A673 (cell line): ENCODE results near the gene TAS2R8. TPM values are rescaled to one million over a fixed set of nuclear protein-coding genes. Genes with fewer than 3 reads are reported as not detected.

Source experiments
- BruUV-seq: library from RNA; stranded (reverse); fragments of 400-500 nt; replicated peaks from 2 replicates; lab custom pipeline; 2021; lab: Mats Ljungman, UMichigan
- CTCF ChIA-PET: fragments of 300-600 bp; sonication (Branson Sonifier 250); formaldehyde crosslinking; loops from one replicate; lab custom pipeline; 2022; ENCODE audit warnings: antibody characterized with exemption; lab: Charles Lee
- POLR2A ChIA-PET: fragments of 300-600 bp; sonication (Branson Sonifier 250); formaldehyde crosslinking; loops from one replicate; lab custom pipeline; 2022; ENCODE audit warnings: antibody characterized with exemption; ENCODE audit not compliant: low non-redundant PET; lab: Charles Lee
- DNase-seq: peaks from one replicate; pipeline ENCODE4 v3.0.0-alpha.2; 2015; ENCODE audit warnings: low spot score
- H3K27ac ChIP-seq: fragments of 200-600 bp; sonication (generic); 2 replicates; pipeline ENCODE4 v1.5.1; 2016; ENCODE audit warnings: mixed run types, low read depth, mild to moderate bottlenecking, mixed read lengths, antibody characterized with exemption, low read length; ENCODE audit not compliant: poor library complexity, severe bottlenecking
- H3K27me3 ChIP-seq: fragments of 200-600 bp; sonication (generic); replicated peaks from 2 replicates; pipeline ENCODE4 v1.6.1; 2017; ENCODE audit warnings: mixed run types, low read depth, mild to moderate bottlenecking, mixed read lengths, antibody characterized with exemption, low read length; ENCODE audit not compliant: insufficient read depth, poor library complexity
- H3K36me3 ChIP-seq: fragments of 200-600 bp; sonication (generic); 2 replicates; pipeline ENCODE4 v1.6.1; 2016; ENCODE audit warnings: mixed run types, mild to moderate bottlenecking, mixed read lengths, antibody characterized with exemption, low read length; ENCODE audit not compliant: insufficient read depth, poor library complexity, severe bottlenecking
- H3K4me1 ChIP-seq: fragments of 200-600 bp; sonication (generic); 2 replicates; pipeline ENCODE4 v1.6.1; 2017; ENCODE audit warnings: mixed run types, mild to moderate bottlenecking, mixed read lengths, antibody characterized with exemption, low read length; ENCODE audit not compliant: insufficient read depth, poor library complexity, severe bottlenecking
- H3K4me3 ChIP-seq: fragments of 200-600 bp; sonication (generic); 2 replicates; pipeline ENCODE4 v1.5.1; 2016; ENCODE audit warnings: low read depth, mixed run types, mild to moderate bottlenecking, mixed read lengths, low read length; ENCODE audit not compliant: poor library complexity, severe bottlenecking
- H3K9me3 ChIP-seq: fragments of 200-600 bp; sonication (generic); 2 replicates; pipeline ENCODE4 v1.6.1; 2016; ENCODE audit warnings: mixed run types, low read depth, mild to moderate bottlenecking, mixed read lengths, antibody characterized with exemption, low read length; ENCODE audit not compliant: poor library complexity, severe bottlenecking
- CTCF ChIP-seq: fragments of 300-800, 200-600 bp; sonication (generic); conservative IDR thresholded peaks from 2 replicates; pipeline ENCODE4 v1.5.1; 2017; ENCODE audit warnings: low read depth, mild to moderate bottlenecking, antibody characterized with exemption, low read length, moderate library complexity, mixed read lengths
- EZH2 ChIP-seq: fragments of 200-600 bp; sonication (generic); IDR thresholded peaks from 2 replicates; pipeline ENCODE4 v1.6.1; 2017; ENCODE audit warnings: borderline replicate concordance, low read depth, mild to moderate bottlenecking, mixed read lengths, antibody characterized with exemption, low read length; ENCODE audit not compliant: poor library complexity, severe bottlenecking
- intact Hi-C: fragments of 100-400 bp; cut with micrococcal nuclease; formaldehyde crosslinking; loops from one replicate; pipeline ENCODE4 v1.10.0; 2022; ENCODE audit not compliant: unreplicated experiment
- total RNA-seq: library from RNA; stranded (reverse); gene quantifications from 2 replicates; pipeline ENCODE4 v1.2.3, GENCODE V29; 2021

TAS2R8 gene
- total RNA-seq, 1 experiment from 2014 or later: not detected

GRCh38 chr12:10826258-10826657 lies 19.2 kb upstream of the TAS2R8 start, which contains the start of gene TAS2R10:
TAS2R10 (minus strand) TSS chr12:10826358; CDS start chr12:10826269, 89 bp downstream.
- no peak within 1 kb of the TSS for H3K4me3 ChIP-seq
- no peak for TF ChIP-seq CTCF
- no peak for TF ChIP-seq EZH2
- BruUV-seq: no TSS peak
- ChIA-PET CTCF (no interaction called here), POLR2A (no interaction called here)
- no peaks in the 10 kb centered on the region for H3K9me3 ChIP-seq
- no peaks in the 10 kb centered on the region for H3K27me3 ChIP-seq
- no peak for DNase-seq
- intact Hi-C loops: no loop called here
- no peak within 1 kb of the TSS for H3K27ac ChIP-seq
- H3K4me1 ChIP-seq: no peaks in the 10 kb centered on the region
- H3K36me3 ChIP-seq: no peaks in the 10 kb centered on the region

- Histone ChIP-seq H3K36me3 (no peaks in the 10 kb centered on the region), H3K27me3 (no peaks in the 10 kb centered on the region), H3K4me3 (no peak overlapping the region), H3K4me1 (no peaks in the 10 kb centered on the region), H3K27ac (no peak overlapping the region), H3K9me3 (no peaks in the 10 kb centered on the region)
- DNase-seq: no peak
- intact Hi-C loops: no loop called here
- BruUV-seq: no TSS peak
- CTCF ChIA-PET: no interaction called here
- POLR2A ChIA-PET: no interaction called here
- no peak for TF ChIP-seq CTCF
- no peak for TF ChIP-seq EZH2
These were observed 17.9 kb upstream of the TAS2R8 start for GRCh38 chr12:10824957-10825356.

GRCh38 chr12:10811883-10812536 lies 4.9 kb upstream of the TAS2R8 start:
- no peak for DNase-seq
- CTCF ChIA-PET: no interaction called here
- no peaks in the 10 kb centered on the region for H3K9me3 ChIP-seq
- no peaks in the 10 kb centered on the region for H3K36me3 ChIP-seq
- no peak for TF ChIP-seq CTCF
- no peak for TF ChIP-seq EZH2
- POLR2A ChIA-PET: no interaction called here
- H3K27ac ChIP-seq: no peak overlapping the region
- intact Hi-C loops: no loop called here
- no TSS peak for BruUV-seq
- no peaks in the 10 kb centered on the region for H3K4me1 ChIP-seq
- H3K4me3 ChIP-seq: no peak overlapping the region
- no peaks in the 10 kb centered on the region for H3K27me3 ChIP-seq
